K562 (cell line): ENCODE results near the gene U2AF1L4. TPM values are rescaled to one million over a fixed set of nuclear protein-coding genes. Genes with fewer than 3 reads are reported as not detected.
A peak's percentile ranks its signal among the peaks of the same experiment; 100 is the strongest.

ENCODE experiments used
- ARID4B ChIP-seq: sonication (generic); formaldehyde crosslinking; IDR thresholded peaks from 2 replicates; pipeline ENCODE4 v1.8.0; 2022; ENCODE audit warnings: mild to moderate bottlenecking, missing genetic modification reagents
- ATF1 ChIP-seq, 2 experiments: fragments of 450-650 bp in 1 of 2; IDR thresholded peaks; 2 replicates each; pipeline ENCODE4 v1.6.1; 2016; ENCODE audit warnings: missing compliant biosample characterization in 1 of 2, missing genetic modification characterization in 1 of 2
- CTBP1 ChIP-seq: fragments of 450-650 bp; IDR thresholded peaks from 2 replicates; pipeline ENCODE4 v1.6.1; 2016; ENCODE audit warnings: borderline replicate concordance
- ETS1 ChIP-seq: conservative IDR thresholded peaks from 2 replicates; pipeline ENCODE4 v1.6.1; 2011; ENCODE audit warnings: low read depth, mild to moderate bottlenecking, low read length; ENCODE audit not compliant: control insufficient read depth
- FOS ChIP-seq: IDR thresholded peaks from 3 replicates; pipeline ENCODE4 v1.6.1; 2011; ENCODE audit not compliant: insufficient read length; ENCODE audit errors: extremely low read depth
- FOXJ3 ChIP-seq: sonication (generic); formaldehyde crosslinking; IDR thresholded peaks from 2 replicates; pipeline ENCODE4 v1.4.0; 2020; ENCODE audit warnings: mild to moderate bottlenecking, missing genetic modification reagents
- HCFC1 ChIP-seq: IDR thresholded peaks from 2 replicates; pipeline ENCODE4 v1.6.1; 2012; ENCODE audit warnings: low read depth, low read length, improper control_type of control experiment
- KLF13 ChIP-seq: fragments of 450-650 bp; IDR thresholded peaks from 2 replicates; pipeline ENCODE4 v1.6.1; 2016; ENCODE audit warnings: missing genetic modification characterization, low read depth, mild to moderate bottlenecking, missing compliant biosample characterization, moderate library complexity, borderline replicate concordance
- MBD2 ChIP-seq: sonication (generic); IDR thresholded peaks from 2 replicates; pipeline ENCODE4 v1.6.1; 2016; ENCODE audit warnings: low read depth, borderline replicate concordance
- NR2C2 ChIP-seq, 2 experiments: fragments of 200-800 bp in 1 of 2; sonication (Bioruptor generic) in 1 of 2; sonication (generic) in 1 of 2; formaldehyde crosslinking in 1 of 2; IDR thresholded peaks; 2 replicates each; pipeline versions ENCODE4 v1.6.1 to v1.8.0; 2016 to 2022; ENCODE audit warnings: mild to moderate bottlenecking in 1 of 2, missing compliant biosample characterization in 1 of 2, missing genetic modification characterization in 1 of 2, missing genetic modification reagents in 1 of 2
- NRF1 ChIP-seq, 2 experiments: fragments of 450-650 bp; IDR thresholded peaks in 1 of 2; conservative IDR thresholded peaks in 1 of 2; 2 replicates each; pipeline ENCODE4 v1.6.1; 2014; ENCODE audit warnings: mild to moderate bottlenecking in 2 of 2
- PKNOX1 ChIP-seq: fragments of 450-650 bp; IDR thresholded peaks from 2 replicates; pipeline ENCODE4 v1.6.1; 2016
- RAD21 ChIP-seq, 2 experiments: fragments of 250-450 bp in 1 of 2; fragments of 450-650 bp in 1 of 2; sonication (Bioruptor Pico) in 1 of 2; formaldehyde crosslinking in 1 of 2; IDR thresholded peaks in 1 of 2; conservative IDR thresholded peaks in 1 of 2; 2 replicates each; pipeline versions ENCODE4 v1.4.0 to v1.8.0; 2020 to 2022; ENCODE audit warnings: mild to moderate bottlenecking in 2 of 2, moderate library complexity in 1 of 2
- RB1 ChIP-seq: fragments of 450-650 bp; IDR thresholded peaks from 2 replicates; pipeline ENCODE4 v1.6.1; 2017; ENCODE audit warnings: low read depth, mild to moderate bottlenecking
- RCOR1 ChIP-seq, 2 experiments: IDR thresholded peaks; 2 replicates each; pipeline ENCODE4 v1.6.1; 2012; ENCODE audit warnings: low read depth in 2 of 2, low read length in 2 of 2, borderline replicate concordance in 1 of 2, improper control_type of control experiment in 1 of 2
- SMAD4 ChIP-seq: fragments of 250-450 bp; sonication (Bioruptor Pico); conservative IDR thresholded peaks from 2 replicates; pipeline ENCODE4 v1.8.0; 2021; ENCODE audit warnings: inconsistent platforms, mild to moderate bottlenecking, moderate library complexity
- TBP ChIP-seq: optimal IDR thresholded peaks from 2 replicates; pipeline ENCODE3; 2011; ENCODE audit warnings: low read depth, low read length, improper control_type of control experiment
- polyA plus RNA-seq, 8 experiments: library from polyadenylated mRNA; depleted of rRNA in 4 of 8; stranded (reverse) in 5 of 8; unstranded in 3 of 8; fragments of >200 nt; fragmentation: Nextera tagmentation in 2 of 8; fragmentation: Illumina TruSeq in 1 of 8; extraction: Ambion mirVana in 2 of 8; extraction: Trizol in 1 of 8; gene quantifications; 2 replicates each; pipeline versions ENCODE4 v1.2.1 to v1.2.3, GENCODE V29; 2011 to 2014; ENCODE audit warnings: inconsistent platforms in 1 of 8, missing spikeins in 1 of 8
- total RNA-seq, 7 experiments: library from RNA; depleted of rRNA in 6 of 7; stranded (reverse); fragments of >200 nt in 6 of 7; fragmentation: Illumina TruSeq in 2 of 7; extraction: Trizol in 2 of 7; gene quantifications; 2 replicates each; pipeline versions ENCODE4 v1.2.1 to v1.2.3, GENCODE V29; 2011 to 2021; ENCODE audit warnings: low replicate concordance in 1 of 7
- TF ChIP-seq, protein P1 (sequence below): sonication (generic); formaldehyde crosslinking; IDR thresholded peaks from 2 replicates; pipeline ENCODE4 v1.8.0; 2022; ENCODE audit warnings: missing genetic modification reagents, mild to moderate bottlenecking, moderate library complexity, borderline replicate concordance

Gene U2AF1L4
- total and polyA plus RNA-seq, 9 of the 15 experiments (the other 6 are each of a cell fraction or from before 2014, with no cell fraction given) = 8.4 to 19.5 (median 12.6) TPM

- TF ChIP-seq, protein P1, sequence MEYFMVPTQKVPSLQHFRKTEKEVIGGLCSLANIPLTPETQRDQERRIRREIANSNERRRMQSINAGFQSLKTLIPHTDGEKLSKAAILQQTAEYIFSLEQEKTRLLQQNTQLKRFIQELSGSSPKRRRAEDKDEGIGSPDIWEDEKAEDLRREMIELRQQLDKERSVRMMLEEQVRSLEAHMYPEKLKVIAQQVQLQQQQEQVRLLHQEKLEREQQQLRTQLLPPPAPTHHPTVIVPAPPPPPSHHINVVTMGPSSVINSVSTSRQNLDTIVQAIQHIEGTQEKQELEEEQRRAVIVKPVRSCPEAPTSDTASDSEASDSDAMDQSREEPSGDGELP (CRISPR knock-in tag) = peak; percentile 32; the same call in 1 of the 2 replicates
- TF ChIP-seq RCOR1 (IDR thresholded peaks at IDR 0.05; ENCODE audit: borderline replicate concordance in 1 of 2, low read depth in 2 of 2, low read length in 2 of 2) (0 out of 4 replicates have a peak, but pooled peaks of 1 of the 2 experiments have one; percentile 28), ETS1 (0 out of 2 replicates have a peak, but pooled peaks have one; percentile 49), RAD21 (CRISPR knock-in tag; conservative IDR thresholded peaks at IDR 0.05 in 1 of 2, IDR thresholded peaks at IDR 0.05 in 1 of 2) (no peak), SMAD4 (CRISPR knock-in tag) (peak; percentile 42; the same call in 1 of the 2 replicates), KLF13 (peak; percentile 59; the same call in 1 of the 2 replicates), CTBP1 (peak; percentile 91), NR2C2 (CRISPR knock-in tag; IDR thresholded peaks at IDR 0.05) (no peak), NR2C2 (tag; IDR thresholded peaks at IDR 0.05) (0 out of 2 replicates have a peak, but pooled peaks have one; percentile 19), FOXJ3 (CRISPR knock-in tag) (no peak), PKNOX1 (peak; percentile 86), HCFC1 (peak; percentile 26; the same call in 1 of the 2 replicates), TBP (peak; percentile 15), MBD2 (peak; percentile 17; the same call in 1 of the 2 replicates), NRF1 (conservative IDR thresholded peaks at IDR 0.05 in 1 of 2, IDR thresholded peaks at IDR 0.05 in 1 of 2) (peak; percentile 76 to 78), RB1 (peak; percentile 93), FOS (peak; percentile 64), ARID4B (CRISPR knock-in tag) (0 out of 2 replicates have a peak, but pooled peaks have one; percentile 26), ATF1 (CRISPR knock-in tag; IDR thresholded peaks at IDR 0.05) (no peak), ATF1 (tag; IDR thresholded peaks at IDR 0.05) (peak; percentile 65; the same call in 1 of the 2 replicates)
These were observed 30.3 kb upstream of the U2AF1L4 start, which contains the start of gene ARHGAP33 (continued) for GRCh38 chr19:35775298-35776101.
